Astrocyte (in vitro differentiated cells and primary cell): ENCODE data around the gene CTBP2. TPM values are rescaled to one million over a fixed set of nuclear protein-coding genes. Genes with fewer than 3 reads are reported as not detected.

Source experiments
- DNase-seq: peaks from one replicate; pipeline ENCODE4 v3.0.0-alpha.2; 2010; ENCODE audit warnings: low read depth
- FAIRE-seq: peaks from 2 replicates; lab custom pipeline; 2011; peaks lifted over from hg19 to GRCh38; lab: Jason Lieb, UNC
- H2AFZ ChIP-seq: 2 replicates; pipeline ENCODE4 v1.6.0; 2012; ENCODE audit warnings: low read depth, low read length, inconsistent platforms
- H3K27ac ChIP-seq: 2 replicates; pipeline ENCODE4 v1.5.1; 2011; ENCODE audit warnings: low read depth, low read length, inconsistent platforms
- H3K27me3 ChIP-seq: 2 replicates; pipeline ENCODE4 v1.6.0; 2011; ENCODE audit warnings: low read length, inconsistent platforms; ENCODE audit not compliant: insufficient read depth
- H3K36me3 ChIP-seq: 2 replicates; pipeline ENCODE4 v1.5.1; 2011; ENCODE audit warnings: low read length, inconsistent platforms; ENCODE audit not compliant: insufficient read depth
- H3K4me1 ChIP-seq: 2 replicates; pipeline ENCODE4 v1.5.1; 2011; ENCODE audit warnings: low read length, inconsistent platforms; ENCODE audit not compliant: insufficient read depth
- H3K4me2 ChIP-seq: 2 replicates; pipeline ENCODE4 v1.6.0; 2012; ENCODE audit warnings: low read length, inconsistent platforms
- H3K4me3 ChIP-seq: 2 replicates; pipeline ENCODE4 v1.5.1; 2011; ENCODE audit warnings: low read depth, mild to moderate bottlenecking, low read length, inconsistent platforms; ENCODE audit not compliant: insufficient read depth
- H3K79me2 ChIP-seq: 2 replicates; pipeline ENCODE4 v1.6.0; 2012; ENCODE audit warnings: mild to moderate bottlenecking, low read length, inconsistent platforms; ENCODE audit not compliant: insufficient read depth
- H3K9ac ChIP-seq: 2 replicates; pipeline ENCODE4 v1.6.0; 2012; ENCODE audit warnings: mild to moderate bottlenecking, low read length, inconsistent platforms
- H3K9me3 ChIP-seq: 2 replicates; pipeline ENCODE4 v1.5.1; 2012; ENCODE audit warnings: low read depth, mild to moderate bottlenecking, low read length, inconsistent platforms; ENCODE audit not compliant: insufficient read depth
- H4K20me1 ChIP-seq: 2 replicates; pipeline ENCODE4 v1.6.0; 2012; ENCODE audit warnings: low read length, inconsistent platforms; ENCODE audit not compliant: insufficient read depth
- H3K27ac Mint-ChIP-seq: one replicate; pipeline ENCODE4 v1.8.0; 2021; ENCODE audit warnings: mild to moderate bottlenecking, mixed read lengths; ENCODE audit not compliant: unreplicated experiment
- H3K27me3 Mint-ChIP-seq: one replicate; pipeline ENCODE4 v1.8.0; 2021; ENCODE audit warnings: low read depth, mixed read lengths; ENCODE audit not compliant: unreplicated experiment
- H3K36me3 Mint-ChIP-seq: one replicate; pipeline ENCODE4 v1.8.0; 2021; ENCODE audit warnings: low read depth, mixed read lengths; ENCODE audit not compliant: unreplicated experiment
- H3K4me1 Mint-ChIP-seq: one replicate; pipeline ENCODE4 v1.8.0; 2021; ENCODE audit warnings: low read depth, mixed read lengths; ENCODE audit not compliant: unreplicated experiment
- H3K4me3 Mint-ChIP-seq: one replicate; pipeline ENCODE4 v1.8.0; 2021; ENCODE audit warnings: mild to moderate bottlenecking, moderate library complexity, mixed read lengths; ENCODE audit not compliant: unreplicated experiment
- H3K9me3 Mint-ChIP-seq: one replicate; pipeline ENCODE4 v1.8.0; 2021; ENCODE audit warnings: mild to moderate bottlenecking, mixed read lengths; ENCODE audit not compliant: unreplicated experiment
- CTCF ChIP-seq: IDR thresholded peaks from 2 replicates; pipeline ENCODE4 v1.5.1; 2011; ENCODE audit warnings: low read depth, mild to moderate bottlenecking, inconsistent platforms, low read length, moderate library complexity; ENCODE audit not compliant: insufficient read depth
- EZH2 ChIP-seq: IDR thresholded peaks from 2 replicates; pipeline ENCODE4 v1.6.1; 2012; ENCODE audit warnings: mild to moderate bottlenecking, low read length, inconsistent platforms; ENCODE audit not compliant: insufficient read depth
- total RNA-seq: library from RNA; stranded (reverse); gene quantifications from 2 replicates; pipeline ENCODE4 v1.2.1, GENCODE V29; 2021

The CTBP2 gene
- total RNA-seq, 1 donor from 2014 or later = 109 TPM

- FAIRE-seq (no peak), DNase-seq (no peak)
- Histone ChIP-seq H3K9ac (no peak overlapping the region), H3K79me2 (no peaks in the 10 kb centered on the region), H3K27me3 (no peaks in the 10 kb centered on the region), H2AFZ (no peak overlapping the region), H3K4me3 (no peak overlapping the region), H3K9me3 (no peaks in the 10 kb centered on the region), H3K27ac (no peak overlapping the region), H4K20me1 (peaks cover 38% of the 10 kb centered on the region), H3K4me1 (no peaks in the 10 kb centered on the region), H3K4me2 (no peak overlapping the region), H3K36me3 (peaks cover 62% of the 10 kb centered on the region)
- Mint-ChIP-seq H3K27ac (no peak overlapping the region), H3K27me3 (no peaks in the 10 kb centered on the region), H3K4me3 (no peak overlapping the region), H3K36me3 (peaks cover 28% of the 10 kb centered on the region), H3K9me3 (no peaks in the 10 kb centered on the region), H3K4me1 (peaks cover 14% of the 10 kb centered on the region)
- no peak for TF ChIP-seq EZH2
- no peak for TF ChIP-seq CTCF
Measured at GRCh38 chr10:124987788-124988187, 172.6 kb downstream of the CTBP2 start.

GRCh38 chr10:124985162-124985561 is 175.2 kb downstream of the CTBP2 start:
- Histone ChIP-seq H3K9me3 (no peaks in the 10 kb centered on the region), H3K36me3 (peaks cover 53% of the 10 kb centered on the region)
- no peak for TF ChIP-seq EZH2
- TF ChIP-seq CTCF = no peak

GRCh38 chr10:124984376-124984775 is 176.0 kb downstream of the CTBP2 start:
- Histone ChIP-seq H4K20me1 (peaks cover 41% of the 10 kb centered on the region), H3K4me3 (no peak overlapping the region), H3K36me3 (peaks cover 49% of the 10 kb centered on the region), H3K4me2 (no peak overlapping the region), H3K27ac (no peak overlapping the region), H3K4me1 (no peaks in the 10 kb centered on the region), H3K27me3 (no peaks in the 10 kb centered on the region), H3K9me3 (no peaks in the 10 kb centered on the region), H3K9ac (no peak overlapping the region), H3K79me2 (peaks cover 19% of the 10 kb centered on the region), H2AFZ (no peak overlapping the region)
- TF ChIP-seq CTCF = no peak
- TF ChIP-seq EZH2 = no peak
- H3K4me3 Mint-ChIP-seq = no peak overlapping the region
- no peaks in the 10 kb centered on the region for H3K27me3 Mint-ChIP-seq
- H3K27ac Mint-ChIP-seq = peak overlapping the region; percentile 49
- no peaks in the 10 kb centered on the region for H3K9me3 Mint-ChIP-seq
- DNase-seq = no peak
- H3K36me3 Mint-ChIP-seq = peaks cover 23% of the 10 kb centered on the region
- peaks cover 14% of the 10 kb centered on the region for H3K4me1 Mint-ChIP-seq
- FAIRE-seq = no peak

More at GRCh38 chr10:124985162-124985561, 175.2 kb downstream of the CTBP2 start:
- H3K79me2 ChIP-seq = peaks cover 13% of the 10 kb centered on the region
- H3K9me3 Mint-ChIP-seq = no peaks in the 10 kb centered on the region
- peaks cover 40% of the 10 kb centered on the region for H4K20me1 ChIP-seq
- FAIRE-seq = no peak
- no peaks in the 10 kb centered on the region for H3K27me3 ChIP-seq
- no peak overlapping the region for H3K9ac ChIP-seq
- H3K4me3 Mint-ChIP-seq = no peak overlapping the region
- no peak overlapping the region for H3K4me2 ChIP-seq
- no peak overlapping the region for H3K27ac ChIP-seq
- peaks cover 27% of the 10 kb centered on the region for H3K36me3 Mint-ChIP-seq
- no peak for DNase-seq
- no peak overlapping the region for H2AFZ ChIP-seq
- peaks cover 14% of the 10 kb centered on the region for H3K4me1 Mint-ChIP-seq
- no peak overlapping the region for H3K4me3 ChIP-seq
- H3K27me3 Mint-ChIP-seq = no peaks in the 10 kb centered on the region
- H3K4me1 ChIP-seq = no peaks in the 10 kb centered on the region
- no peak overlapping the region for H3K27ac Mint-ChIP-seq
